ENCODE results near the gene NCCRP1. TPM values are rescaled to one million over a fixed set of nuclear protein-coding genes. Genes with fewer than 3 reads are reported as not detected.

NCCRP1 gene
- total and polyA plus RNA-seq, 10 of the 15 experiments (the other 5 are each of a cell fraction or from before 2014, with no cell fraction given): not detected

DNA sequence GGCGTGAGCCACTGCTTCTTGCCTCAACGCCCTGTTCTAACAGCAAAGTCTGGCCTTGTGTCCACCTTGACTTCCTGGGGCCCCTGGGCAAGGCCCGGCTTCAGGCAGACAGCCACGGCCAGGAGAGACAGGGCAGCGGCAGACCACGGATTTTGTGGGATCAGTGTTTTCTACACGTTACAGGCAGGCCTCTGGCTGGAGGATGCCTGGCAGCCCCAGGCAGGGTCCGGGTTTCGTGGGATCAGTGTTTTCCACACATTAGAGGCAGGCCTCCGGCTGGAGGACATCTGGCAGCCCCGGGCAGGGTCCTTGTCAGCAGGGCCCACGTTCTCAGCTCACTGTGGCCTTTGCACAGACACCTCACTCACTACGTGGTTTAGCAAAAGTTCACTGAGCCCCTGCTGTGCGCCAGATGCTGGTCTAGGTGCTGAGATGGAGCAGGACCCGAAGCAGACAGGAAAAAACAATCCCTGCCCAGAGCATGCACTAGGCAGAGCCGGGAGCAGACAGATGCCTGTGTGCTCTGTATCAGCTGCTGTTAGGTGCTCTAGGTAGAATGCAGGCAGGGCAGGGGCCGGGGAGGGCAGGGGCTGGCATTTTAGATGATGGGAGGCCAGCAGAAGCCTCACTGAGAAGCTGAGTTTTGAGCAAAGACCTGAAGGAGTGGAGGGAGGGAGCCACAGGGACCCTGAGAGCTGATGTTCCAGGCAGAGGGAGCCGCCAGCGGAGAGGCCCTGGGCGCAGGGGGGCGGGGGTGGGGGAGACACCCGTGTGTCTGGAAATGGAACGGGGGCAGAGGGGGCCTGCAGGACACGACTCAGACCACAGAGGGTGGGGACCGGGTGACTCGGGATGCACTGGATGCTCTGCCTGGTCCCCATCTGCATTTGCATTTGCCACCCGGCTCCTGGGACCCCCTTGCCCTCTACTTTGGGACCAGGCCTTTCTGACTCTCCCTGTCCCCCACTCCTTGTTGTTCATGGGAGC is 25.0 kb upstream of the NCCRP1 start:
- in situ Hi-C loops (cut with MboI): no loop called here
- Histone ChIP-seq H4K20me1 (ENCODE audit: control insufficient read depth, insufficient read depth) (no peaks in the 10 kb centered on the region), H3K4me1 (ENCODE audit: control insufficient read depth, insufficient read depth, low read length) (no peaks in the 10 kb centered on the region), H3K27me3 (replicated peaks in 1 of 2; ENCODE audit: control insufficient read depth in 2 of 2, insufficient read depth in 2 of 2, low read length in 1 of 2) (no peaks in the 10 kb centered on the region), H3K27ac (ENCODE audit: control insufficient read depth, insufficient read depth) (no peak overlapping the region), H3K79me2 (ENCODE audit: control insufficient read depth, insufficient read depth, low read length) (no peaks in the 10 kb centered on the region), H3K9ac (ENCODE audit: control insufficient read depth, insufficient read depth, low read length) (no peak overlapping the region), H3K36me3 (ENCODE audit: control insufficient read depth in 2 of 2, insufficient read depth in 2 of 2, low read length in 1 of 2) (peaks cover 0 to 25% of the 10 kb centered on the region in 2 experiments; a peak in 2 of 4 replicates), H3K9me3 (replicated peaks; ENCODE audit: control insufficient read depth, insufficient read depth, low read length) (no peaks in the 10 kb centered on the region), H3K4me3 (no peak overlapping the region), H3K4me2 (ENCODE audit: control insufficient read depth, insufficient read depth) (no peak overlapping the region), H2AFZ (ENCODE audit: control insufficient read depth, low read depth, low read length) (no peak overlapping the region)
- ChIA-PET RAD21 (ENCODE audit: unreplicated experiment) (interaction anchor here (0.6 kb wide), 1 partner anchor 133 kb away, joined by 5 read pairs; no protein-coding TSS in a partner anchor), CTCF (no interaction called here), POLR2A (no interaction called here), SMC1A (ENCODE audit: uncharacterized antibody, unreplicated experiment) (no interaction called here)
- no peak for DNase-seq (ENCODE audit: low read depth, low spot score)
- no TSS peak for BruUV-seq (replicated peaks)
- WGBS (ENCODE audit: insufficient coverage, insufficient replicate concordance, low lambda C conversion rate, missing lambda C conversion rate): 77% methylated on average over 27 of the region's 27 CpGs
- ATAC-seq: no peak
- no peak for FAIRE-seq
- intact Hi-C loops (cut with micrococcal nuclease; ENCODE audit: unreplicated experiment): no loop called here
- TF ChIP-seq ESRRA (IDR thresholded peaks at IDR 0.05; ENCODE audit: low read length) (no peak), SRF (IDR thresholded peaks at IDR 0.05; ENCODE audit: low read depth in 2 of 2, low read length in 2 of 2) (no peak), RELA (IDR thresholded peaks at IDR 0.05; ENCODE audit: borderline replicate concordance, partially characterized antibody) (no peak), NR2C1 (IDR thresholded peaks at IDR 0.05) (no peak), HCFC1 (IDR thresholded peaks at IDR 0.05; ENCODE audit: low read length) (no peak), PAX5 (IDR thresholded peaks at IDR 0.05; ENCODE audit: borderline replicate concordance, low read depth, low read length) (no peak), BCL11A (IDR thresholded peaks at IDR 0.05; ENCODE audit: low read depth, low read length) (no peak), SREBF2 (IDR thresholded peaks at IDR 0.05; ENCODE audit: low read length) (no peak), POLR2AphosphoS5 (IDR thresholded peaks at IDR 0.05; ENCODE audit: low read length) (no peak), CBX5 (IDR thresholded peaks at IDR 0.05; ENCODE audit: low read depth) (no peak), MYC (IDR thresholded peaks at IDR 0.05; ENCODE audit: insufficient read depth, insufficient read length, insufficient replicate concordance, low read length, severe bottlenecking) (no peak)
- TF ChIP-seq, protein P1, sequence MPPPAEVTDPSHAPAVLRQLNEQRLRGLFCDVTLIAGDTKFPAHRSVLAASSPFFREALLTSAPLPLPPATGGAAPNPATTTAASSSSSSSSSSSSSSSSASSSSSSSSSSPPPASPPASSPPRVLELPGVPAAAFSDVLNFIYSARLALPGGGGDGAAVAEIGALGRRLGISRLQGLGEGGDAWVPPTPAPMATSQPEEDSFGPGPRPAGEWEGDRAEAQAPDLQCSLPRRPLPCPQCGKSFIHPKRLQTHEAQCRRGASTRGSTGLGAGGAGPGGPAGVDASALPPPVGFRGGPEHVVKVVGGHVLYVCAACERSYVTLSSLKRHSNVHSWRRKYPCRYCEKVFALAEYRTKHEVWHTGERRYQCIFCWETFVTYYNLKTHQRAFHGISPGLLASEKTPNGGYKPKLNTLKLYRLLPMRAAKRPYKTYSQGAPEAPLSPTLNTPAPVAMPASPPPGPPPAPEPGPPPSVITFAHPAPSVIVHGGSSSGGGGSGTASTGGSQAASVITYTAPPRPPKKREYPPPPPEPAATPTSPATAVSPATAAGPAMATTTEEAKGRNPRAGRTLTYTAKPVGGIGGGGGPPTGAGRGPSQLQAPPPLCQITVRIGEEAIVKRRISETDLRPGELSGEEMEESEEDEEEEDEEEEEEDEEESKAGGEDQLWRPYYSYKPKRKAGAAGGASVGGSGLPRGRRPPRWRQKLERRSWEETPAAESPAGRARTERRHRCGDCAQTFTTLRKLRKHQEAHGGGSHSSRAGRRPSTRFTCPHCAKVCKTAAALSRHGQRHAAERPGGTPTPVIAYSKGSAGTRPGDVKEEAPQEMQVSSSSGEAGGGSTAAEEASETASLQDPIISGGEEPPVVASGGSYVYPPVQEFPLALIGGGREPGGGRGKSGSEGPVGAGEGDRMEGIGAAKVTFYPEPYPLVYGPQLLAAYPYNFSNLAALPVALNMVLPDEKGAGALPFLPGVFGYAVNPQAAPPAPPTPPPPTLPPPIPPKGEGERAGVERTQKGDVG (CRISPR knock-in tag; IDR thresholded peaks at IDR 0.05): no peak
- TF ChIP-seq, protein P2, sequence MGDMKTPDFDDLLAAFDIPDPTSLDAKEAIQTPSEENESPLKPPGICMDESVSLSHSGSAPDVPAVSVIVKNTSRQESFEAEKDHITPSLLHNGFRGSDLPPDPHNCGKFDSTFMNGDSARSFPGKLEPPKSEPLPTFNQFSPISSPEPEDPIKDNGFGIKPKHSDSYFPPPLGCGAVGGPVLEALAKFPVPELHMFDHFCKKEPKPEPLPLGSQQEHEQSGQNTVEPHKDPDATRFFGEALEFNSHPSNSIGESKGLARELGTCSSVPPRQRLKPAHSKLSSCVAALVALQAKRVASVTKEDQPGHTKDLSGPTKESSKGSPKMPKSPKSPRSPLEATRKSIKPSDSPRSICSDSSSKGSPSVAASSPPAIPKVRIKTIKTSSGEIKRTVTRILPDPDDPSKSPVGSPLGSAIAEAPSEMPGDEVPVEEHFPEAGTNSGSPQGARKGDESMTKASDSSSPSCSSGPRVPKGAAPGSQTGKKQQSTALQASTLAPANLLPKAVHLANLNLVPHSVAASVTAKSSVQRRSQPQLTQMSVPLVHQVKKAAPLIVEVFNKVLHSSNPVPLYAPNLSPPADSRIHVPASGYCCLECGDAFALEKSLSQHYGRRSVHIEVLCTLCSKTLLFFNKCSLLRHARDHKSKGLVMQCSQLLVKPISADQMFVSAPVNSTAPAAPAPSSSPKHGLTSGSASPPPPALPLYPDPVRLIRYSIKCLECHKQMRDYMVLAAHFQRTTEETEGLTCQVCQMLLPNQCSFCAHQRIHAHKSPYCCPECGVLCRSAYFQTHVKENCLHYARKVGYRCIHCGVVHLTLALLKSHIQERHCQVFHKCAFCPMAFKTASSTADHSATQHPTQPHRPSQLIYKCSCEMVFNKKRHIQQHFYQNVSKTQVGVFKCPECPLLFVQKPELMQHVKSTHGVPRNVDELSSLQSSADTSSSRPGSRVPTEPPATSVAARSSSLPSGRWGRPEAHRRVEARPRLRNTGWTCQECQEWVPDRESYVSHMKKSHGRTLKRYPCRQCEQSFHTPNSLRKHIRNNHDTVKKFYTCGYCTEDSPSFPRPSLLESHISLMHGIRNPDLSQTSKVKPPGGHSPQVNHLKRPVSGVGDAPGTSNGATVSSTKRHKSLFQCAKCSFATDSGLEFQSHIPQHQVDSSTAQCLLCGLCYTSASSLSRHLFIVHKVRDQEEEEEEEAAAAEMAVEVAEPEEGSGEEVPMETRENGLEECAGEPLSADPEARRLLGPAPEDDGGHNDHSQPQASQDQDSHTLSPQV (IDR thresholded peaks at IDR 0.05): no peak
- TF ChIP-seq, protein P3, sequence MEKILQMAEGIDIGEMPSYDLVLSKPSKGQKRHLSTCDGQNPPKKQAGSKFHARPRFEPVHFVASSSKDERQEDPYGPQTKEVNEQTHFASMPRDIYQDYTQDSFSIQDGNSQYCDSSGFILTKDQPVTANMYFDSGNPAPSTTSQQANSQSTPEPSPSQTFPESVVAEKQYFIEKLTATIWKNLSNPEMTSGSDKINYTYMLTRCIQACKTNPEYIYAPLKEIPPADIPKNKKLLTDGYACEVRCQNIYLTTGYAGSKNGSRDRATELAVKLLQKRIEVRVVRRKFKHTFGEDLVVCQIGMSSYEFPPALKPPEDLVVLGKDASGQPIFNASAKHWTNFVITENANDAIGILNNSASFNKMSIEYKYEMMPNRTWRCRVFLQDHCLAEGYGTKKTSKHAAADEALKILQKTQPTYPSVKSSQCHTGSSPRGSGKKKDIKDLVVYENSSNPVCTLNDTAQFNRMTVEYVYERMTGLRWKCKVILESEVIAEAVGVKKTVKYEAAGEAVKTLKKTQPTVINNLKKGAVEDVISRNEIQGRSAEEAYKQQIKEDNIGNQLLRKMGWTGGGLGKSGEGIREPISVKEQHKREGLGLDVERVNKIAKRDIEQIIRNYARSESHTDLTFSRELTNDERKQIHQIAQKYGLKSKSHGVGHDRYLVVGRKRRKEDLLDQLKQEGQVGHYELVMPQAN (conservative IDR thresholded peaks at IDR 0.05): no peak

Data from GM12878 (cell line).